A549 treated with CpdA at 1 μM for 4 hours (cell line): ENCODE measurements around the gene ELK1. TPM values are rescaled to one million over a fixed set of nuclear protein-coding genes. Genes with fewer than 3 reads are reported as not detected.

Source experiments
- total RNA-seq: library from RNA; stranded (reverse); fragments of 200-300 nt; extraction: Qiagen RNA extraction; gene quantifications from 5 replicates; pipeline ENCODE4 v1.2.3, GENCODE V29; 2022; ENCODE audit warnings: low read depth

The ELK1 gene, protein sequence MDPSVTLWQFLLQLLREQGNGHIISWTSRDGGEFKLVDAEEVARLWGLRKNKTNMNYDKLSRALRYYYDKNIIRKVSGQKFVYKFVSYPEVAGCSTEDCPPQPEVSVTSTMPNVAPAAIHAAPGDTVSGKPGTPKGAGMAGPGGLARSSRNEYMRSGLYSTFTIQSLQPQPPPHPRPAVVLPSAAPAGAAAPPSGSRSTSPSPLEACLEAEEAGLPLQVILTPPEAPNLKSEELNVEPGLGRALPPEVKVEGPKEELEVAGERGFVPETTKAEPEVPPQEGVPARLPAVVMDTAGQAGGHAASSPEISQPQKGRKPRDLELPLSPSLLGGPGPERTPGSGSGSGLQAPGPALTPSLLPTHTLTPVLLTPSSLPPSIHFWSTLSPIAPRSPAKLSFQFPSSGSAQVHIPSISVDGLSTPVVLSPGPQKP
- total RNA-seq: 32.9 to 38.2 TPM (median 36.8 TPM) in 5 replicates

DNA sequence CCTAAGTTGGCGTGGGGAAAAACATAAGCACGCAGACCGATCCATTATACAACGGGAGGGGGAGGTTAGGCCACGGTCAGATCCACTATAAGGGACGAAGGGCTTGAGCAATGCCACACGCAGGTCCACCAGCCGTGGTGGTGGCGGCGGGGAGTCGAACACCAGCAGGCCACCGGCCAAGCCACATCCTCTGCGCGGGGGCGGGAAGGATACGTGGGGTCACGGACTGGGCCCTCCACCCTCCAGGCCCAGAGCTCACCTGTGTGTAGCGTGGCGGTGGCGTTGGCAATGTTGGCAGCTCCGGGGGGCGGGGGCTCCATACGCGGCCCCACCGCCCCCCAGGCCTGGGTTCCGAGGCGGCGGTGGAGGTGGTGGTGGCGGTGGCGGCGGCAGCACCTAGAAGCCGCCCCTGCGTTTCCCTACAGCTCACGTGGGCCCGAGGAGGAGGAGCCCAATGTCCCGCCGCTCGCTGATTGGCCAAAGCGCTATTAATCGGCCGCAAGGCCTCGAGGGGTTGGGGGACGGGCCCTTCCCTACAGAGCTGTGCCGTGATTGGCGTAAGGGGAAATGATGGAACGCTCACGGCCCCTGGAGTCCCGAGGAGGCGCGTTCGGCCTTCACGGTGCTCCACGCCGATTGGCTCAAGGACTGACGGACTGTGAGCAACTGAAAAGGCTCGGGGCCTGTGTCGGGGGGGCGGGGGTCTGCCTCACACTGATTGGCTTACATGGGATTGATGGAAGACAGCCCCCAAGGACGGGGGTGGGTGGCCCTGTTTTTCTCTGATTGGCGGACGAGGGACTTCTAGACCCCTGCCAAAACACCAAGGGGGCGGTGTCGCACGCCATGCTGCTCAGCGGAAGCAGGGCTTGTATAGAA is at the start of gene ELK1:
ELK1 (minus strand) TSS at position 400 of the 879 bp plus-strand sequence. CDS start 9,122 bp downstream, outside the sequence.

DNA sequence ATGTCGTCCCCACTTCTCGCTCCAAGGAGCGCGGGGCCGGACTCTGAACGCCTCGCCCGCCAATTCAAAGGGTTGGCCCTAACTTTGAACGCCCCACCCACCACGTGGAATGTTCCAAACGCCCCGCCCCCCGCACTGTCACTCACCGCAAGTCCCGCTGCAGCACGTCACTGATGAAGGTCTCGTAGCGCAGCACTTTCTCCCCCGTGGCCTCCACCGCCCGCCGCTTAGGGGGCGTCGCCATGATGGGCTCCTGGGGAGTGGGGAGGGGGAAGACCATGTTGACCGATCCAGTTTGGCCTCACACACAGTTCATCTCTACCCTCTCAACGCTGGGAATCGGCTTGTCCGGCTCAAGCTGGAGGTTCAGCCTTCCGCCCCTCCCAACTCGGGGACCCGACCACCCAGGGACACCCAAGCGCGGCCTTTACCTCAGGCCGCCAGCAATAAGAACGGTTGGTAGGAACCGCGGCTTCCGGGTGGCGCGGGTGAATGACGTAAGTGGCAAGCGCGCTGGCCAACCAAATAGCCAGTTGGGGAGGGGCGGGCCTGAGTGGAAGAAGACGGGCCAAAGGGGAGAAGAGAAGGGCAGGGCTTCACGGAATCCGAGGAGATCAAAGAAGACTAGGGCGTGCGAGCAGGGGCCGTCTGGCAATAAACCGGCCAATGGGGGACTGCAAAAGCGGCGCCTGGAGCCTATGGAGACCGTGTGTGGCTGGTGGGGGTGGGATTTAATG is 8.5 kb upstream of the ELK1 start, which contains the start of gene UXT:
UXT (minus strand) TSS at position 497 of the 737 bp plus-strand sequence; CDS start at position 244, 253 bp downstream.

DNA sequence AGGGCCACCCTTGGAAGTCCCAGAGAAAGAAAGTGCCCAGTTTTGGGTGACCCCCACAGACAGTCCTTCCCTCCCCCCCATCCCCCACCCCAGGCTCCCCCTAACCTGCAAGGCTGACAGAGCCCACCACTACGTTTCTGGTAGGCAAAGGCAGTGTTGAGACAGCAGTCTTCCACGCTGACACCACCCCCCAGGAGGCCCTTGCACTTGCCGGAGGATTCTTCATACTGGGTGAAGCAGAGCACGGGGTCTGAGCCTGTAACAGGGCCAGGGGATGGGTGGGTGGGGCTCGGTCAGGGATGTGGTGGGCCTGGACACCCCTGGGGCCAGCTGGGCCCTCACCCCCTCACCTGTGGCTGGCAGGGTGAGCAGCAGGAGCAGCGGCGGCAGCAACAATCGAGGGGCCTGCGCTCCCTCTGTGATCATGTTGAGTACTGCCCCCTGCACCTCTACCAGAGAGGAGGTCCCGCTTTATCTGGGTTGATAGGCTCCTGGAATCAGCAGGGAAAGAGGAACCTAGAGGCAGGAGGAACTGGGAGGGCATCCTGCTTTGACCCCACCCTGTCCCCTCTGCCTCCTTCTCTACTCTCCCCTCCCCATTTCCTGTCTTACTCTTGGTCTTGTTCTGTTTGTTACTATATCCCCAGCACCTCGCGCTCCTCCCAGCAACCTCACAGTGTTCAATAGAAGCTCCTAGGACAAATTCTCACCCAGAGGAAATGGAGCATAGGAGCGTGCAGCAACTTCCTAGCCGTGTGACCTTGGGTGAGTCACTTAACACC is 20.8 kb downstream of the ELK1 start, which contains the start of gene CFP:
CFP (minus strand) TSS at position 512 of the 782 bp plus-strand sequence; CDS start at position 426, 86 bp downstream.

DNA sequence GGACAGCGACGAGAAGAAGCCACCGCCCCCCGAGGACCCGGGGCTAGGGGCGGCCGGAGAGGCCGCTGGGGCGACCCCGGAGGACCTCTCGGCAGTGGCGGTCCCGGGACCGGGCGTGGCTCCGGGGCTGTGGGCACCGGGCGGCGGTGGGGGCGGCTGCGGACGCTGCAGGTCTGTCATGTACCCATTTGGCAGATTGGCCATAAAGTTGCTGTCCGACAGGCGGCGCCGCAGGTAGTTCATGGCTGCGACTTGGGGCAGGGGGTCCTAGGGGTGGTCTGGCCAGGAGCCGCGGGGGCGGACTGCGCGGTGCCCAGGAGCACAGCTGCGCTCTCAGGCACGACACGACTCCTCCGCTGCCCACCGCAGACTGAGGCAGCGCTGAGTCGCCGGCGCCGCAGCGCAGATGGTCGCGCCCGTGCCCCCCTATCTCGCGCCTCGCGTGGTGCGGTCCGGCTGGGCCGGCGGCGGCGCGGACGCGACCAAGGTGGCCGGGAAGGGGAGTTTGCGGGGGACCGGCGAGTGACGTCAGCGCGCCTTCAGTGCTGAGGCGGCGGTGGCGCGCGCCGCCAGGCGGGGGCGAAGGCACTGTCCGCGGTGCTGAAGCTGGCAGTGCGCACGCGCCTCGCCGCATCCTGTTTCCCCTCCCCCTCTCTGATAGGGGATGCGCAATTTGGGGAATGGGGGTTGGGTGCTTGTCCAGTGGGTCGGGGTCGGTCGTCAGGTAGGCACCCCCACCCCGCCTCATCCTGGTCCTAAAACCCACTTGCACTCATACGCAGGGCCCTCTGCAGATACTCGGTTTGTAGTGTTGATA is 30.7 kb downstream of the ELK1 start, which contains the start of gene SYN1:
SYN1 (minus strand) TSS at position 372 of the 817 bp plus-strand sequence; CDS start at position 243, 129 bp downstream.

Other genes starting within 250 kb of the ELK1 start
- 3.1 to 4.5 TPM (median 4.1 TPM) in 5 replicates for gene ZNF41, start 167.3 kb downstream of the ELK1 start, total RNA-seq
- 49.9 to 62.4 TPM (median 56.1 TPM) in 5 replicates for gene ARAF, start 89.4 kb downstream of the ELK1 start, total RNA-seq
- 247 to 297 TPM (median 283 TPM) in 5 replicates for gene TIMP1, start 68.1 kb downstream of the ELK1 start, total RNA-seq
- gene SYN1, start 30.7 kb downstream of the ELK1 start, total RNA-seq: 0.08 to 0.50 TPM (median 0.30 TPM) in 5 replicates
- gene CFP, start 20.6 kb downstream of the ELK1 start, total RNA-seq: 0.34 to 0.93 TPM (median 0.59 TPM) in 5 replicates
- 162 to 187 TPM (median 182 TPM) in 5 replicates for gene UXT, start 8.6 kb upstream of the ELK1 start, total RNA-seq
- 5.4 to 6.8 TPM (median 6.0 TPM) in 5 replicates for gene ZNF81, start 186.3 kb upstream of the ELK1 start, total RNA-seq